Colonic mucosa (tissue), 4 donors: ENCODE results near the gene GTF2E1. TPM values are rescaled to one million over a fixed set of nuclear protein-coding genes. Genes with fewer than 3 reads are reported as not detected.
"Not testable (repeated sequence)": the region's sequence is repeated elsewhere in the genome, so short reads cannot be mapped to it uniquely, and the experiment has no call there.

Experiments
- DNase-seq: peaks from one replicate; pipeline ENCODE4 v3.0.0-alpha.2; 2020
- H3K27ac ChIP-seq: fragments of 200-600 bp; one replicate; pipeline ENCODE4 v1.8.0; 2021
- H3K27me3 ChIP-seq: fragments of 200-600 bp; one replicate; pipeline ENCODE4 v1.8.0; 2021
- H3K36me3 ChIP-seq: fragments of 200-600 bp; one replicate; pipeline ENCODE4 v1.8.0; 2021
- H3K4me1 ChIP-seq: fragments of 200-600 bp; one replicate; pipeline ENCODE4 v1.8.0; 2021; ENCODE audit warnings: mild to moderate bottlenecking
- H3K4me3 ChIP-seq: fragments of 200-600 bp; one replicate; pipeline ENCODE4 v1.8.0; 2021
- H3K9ac ChIP-seq, 2 donors: one replicate each; pipeline ENCODE4 v1.7.0; 2013; ENCODE audit warnings: control low read depth in 2 of 2, low read depth in 2 of 2, low read length in 2 of 2
- H3K9me3 ChIP-seq: fragments of 200-600 bp; one replicate; pipeline ENCODE4 v1.8.0; 2021
- intact Hi-C: fragments of 100-400 bp; cut with DNase I; formaldehyde crosslinking; loops from one replicate; pipeline ENCODE4 v1.14.1; 2022
- total RNA-seq, 2 donors: library from RNA; stranded (reverse); fragmentation: NEBNext Ultra II Directional in 1 of 2; extraction: Animal tissue kit (Norgen Biotek cat#: 25700) in 1 of 2; gene quantifications; one replicate each; pipeline ENCODE4 v1.2.1, GENCODE V29; 2021
- TF ChIP-seq, protein P1 (sequence below): fragments of 200-600 bp; IDR thresholded peaks from one replicate; pipeline ENCODE4 v1.8.0; 2022; ENCODE audit warnings: antibody characterized with exemption, mild to moderate bottlenecking
- donor health status: healthy.
- donor health status: DM: no; HTN: no; CAD: no.
- donor health status: DM: no; HTN: no; CAD: no.

The GTF2E1 gene
- total RNA-seq, 2 donors from 2014 or later, result 15.2 to 17.9 TPM

DNA sequence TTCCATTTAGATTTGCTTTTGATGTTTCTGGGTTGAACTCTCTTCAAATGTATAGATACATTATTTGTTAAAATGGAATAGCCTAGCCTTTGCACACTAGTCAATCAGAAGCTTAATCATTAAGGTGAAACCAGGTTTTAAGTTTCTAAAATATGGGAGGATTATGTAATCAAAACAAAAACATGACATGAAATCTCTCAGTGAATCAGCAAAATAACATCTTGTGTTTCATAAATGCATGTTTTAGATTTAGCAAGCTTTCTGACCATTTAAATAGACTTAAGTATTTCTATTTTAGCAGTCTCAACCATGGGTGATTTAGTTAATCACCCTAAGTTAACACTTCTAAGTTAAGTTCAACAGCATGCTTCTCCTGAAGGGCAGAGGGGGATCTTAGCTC lies 11.3 kb downstream of the GTF2E1 start:
- H3K9ac ChIP-seq, result no peak overlapping the region
- intact Hi-C loops, result no loop called here
- no peak for DNase-seq
- H3K4me3 ChIP-seq, result no peak overlapping the region
- TF ChIP-seq, protein P1, sequence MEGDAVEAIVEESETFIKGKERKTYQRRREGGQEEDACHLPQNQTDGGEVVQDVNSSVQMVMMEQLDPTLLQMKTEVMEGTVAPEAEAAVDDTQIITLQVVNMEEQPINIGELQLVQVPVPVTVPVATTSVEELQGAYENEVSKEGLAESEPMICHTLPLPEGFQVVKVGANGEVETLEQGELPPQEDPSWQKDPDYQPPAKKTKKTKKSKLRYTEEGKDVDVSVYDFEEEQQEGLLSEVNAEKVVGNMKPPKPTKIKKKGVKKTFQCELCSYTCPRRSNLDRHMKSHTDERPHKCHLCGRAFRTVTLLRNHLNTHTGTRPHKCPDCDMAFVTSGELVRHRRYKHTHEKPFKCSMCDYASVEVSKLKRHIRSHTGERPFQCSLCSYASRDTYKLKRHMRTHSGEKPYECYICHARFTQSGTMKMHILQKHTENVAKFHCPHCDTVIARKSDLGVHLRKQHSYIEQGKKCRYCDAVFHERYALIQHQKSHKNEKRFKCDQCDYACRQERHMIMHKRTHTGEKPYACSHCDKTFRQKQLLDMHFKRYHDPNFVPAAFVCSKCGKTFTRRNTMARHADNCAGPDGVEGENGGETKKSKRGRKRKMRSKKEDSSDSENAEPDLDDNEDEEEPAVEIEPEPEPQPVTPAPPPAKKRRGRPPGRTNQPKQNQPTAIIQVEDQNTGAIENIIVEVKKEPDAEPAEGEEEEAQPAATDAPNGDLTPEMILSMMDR, result no peak
- no peaks in the 10 kb centered on the region for H3K27me3 ChIP-seq
- H3K9me3 ChIP-seq, result no peaks in the 10 kb centered on the region
- no peak overlapping the region for H3K27ac ChIP-seq
- H3K36me3 ChIP-seq, result no peaks in the 10 kb centered on the region
- no peaks in the 10 kb centered on the region for H3K4me1 ChIP-seq

DNA sequence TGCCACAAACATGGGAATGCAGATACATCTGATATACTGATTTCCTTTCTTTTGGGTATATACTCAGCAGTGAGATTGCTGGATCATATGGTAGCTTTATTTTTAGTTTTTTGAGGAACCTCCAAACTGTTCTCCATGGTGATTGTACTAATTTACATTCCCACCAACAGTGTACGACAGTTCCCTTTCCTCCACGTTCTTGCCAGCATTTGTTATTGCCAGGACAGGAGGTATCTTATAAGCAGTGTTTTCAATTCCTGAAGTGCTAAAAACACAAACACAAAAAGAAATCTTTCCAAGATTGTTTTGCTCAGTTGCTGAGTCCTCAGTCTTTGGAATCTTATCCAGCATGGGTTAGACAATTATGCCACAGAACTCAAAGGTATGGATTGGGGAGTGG lies 13.5 kb downstream of the GTF2E1 start:
- Histone ChIP-seq H3K27me3 (no peaks in the 10 kb centered on the region), H3K4me3 (no peak overlapping the region), H3K9ac (no peak overlapping the region), H3K36me3 (no peaks in the 10 kb centered on the region), H3K4me1 (no peaks in the 10 kb centered on the region), H3K27ac (no peak overlapping the region), H3K9me3 (no peaks in the 10 kb centered on the region)
- no peak for DNase-seq
- intact Hi-C loops, result no loop called here
- TF ChIP-seq, protein P1, result no peak

DNA sequence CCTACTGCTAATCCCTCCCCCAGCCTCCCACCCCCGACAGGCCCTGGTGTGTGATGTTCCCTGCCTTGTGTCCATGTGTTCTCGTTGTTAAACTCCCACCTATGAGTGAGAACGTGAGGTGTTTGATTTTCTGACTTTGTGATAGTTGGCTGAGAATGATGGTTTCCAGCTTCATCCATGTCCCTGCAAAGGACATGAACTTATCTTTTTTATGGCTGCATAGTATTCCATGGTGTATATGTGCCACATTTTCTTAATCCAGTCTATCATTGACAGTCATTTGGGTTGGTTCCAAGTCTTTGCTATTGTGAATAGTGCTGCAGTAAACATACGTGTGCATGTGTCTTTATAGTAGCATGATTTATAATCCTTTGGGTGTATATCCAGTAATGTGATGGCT lies 16.0 kb downstream of the GTF2E1 start:
- intact Hi-C loops, DNase-seq, H3K9ac ChIP-seq, H3K27me3 ChIP-seq, H3K27ac ChIP-seq, H3K4me1 ChIP-seq, H3K9me3 ChIP-seq, H3K36me3 ChIP-seq, H3K4me3 ChIP-seq: not testable (repeated sequence)

DNA sequence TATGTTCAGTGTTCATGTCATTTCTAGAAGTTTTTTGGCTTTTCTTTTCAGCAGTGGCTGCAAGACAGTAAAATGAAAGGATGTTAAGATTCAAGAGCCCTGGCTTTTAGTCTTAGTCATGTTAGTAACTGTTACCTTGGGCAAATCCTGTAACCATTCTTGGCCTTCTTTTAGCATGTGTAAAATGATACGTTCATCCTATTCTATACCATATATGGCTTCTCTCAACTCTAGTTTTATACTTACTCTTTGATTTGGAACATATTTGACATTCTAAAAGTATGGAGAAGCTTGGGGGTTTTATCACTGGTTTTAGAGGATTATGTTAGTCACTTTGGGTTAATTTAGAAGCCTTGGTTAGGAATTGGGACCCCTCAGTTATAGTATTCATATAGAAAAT lies 20.1 kb downstream of the GTF2E1 start:
- TF ChIP-seq, protein P1, result no peak
- H3K9ac ChIP-seq, result no peak overlapping the region
- intact Hi-C loops, result no loop called here

DNA sequence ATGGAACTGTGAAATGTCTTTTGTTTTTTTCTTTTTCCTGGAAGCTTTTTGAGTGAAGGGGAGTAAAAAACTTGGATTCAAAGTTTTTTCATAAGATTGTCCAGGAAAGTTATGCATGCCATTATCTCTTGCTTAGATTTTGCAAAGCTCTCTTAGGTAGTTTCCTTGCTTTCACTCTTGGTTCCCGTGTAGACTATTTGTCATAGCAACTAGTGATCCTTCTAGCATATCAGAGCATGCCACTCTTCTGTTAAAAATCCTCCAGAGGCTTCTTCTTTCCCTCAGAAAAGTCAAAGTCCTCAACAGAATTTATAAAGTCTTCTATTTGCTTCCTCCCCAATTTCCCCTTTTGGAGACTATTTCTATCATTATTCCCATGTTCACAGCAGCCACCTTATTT lies 21.1 kb downstream of the GTF2E1 start:
- H3K36me3 ChIP-seq, result no peaks in the 10 kb centered on the region
- no peak for DNase-seq
- intact Hi-C loops, result no loop called here
- H3K9me3 ChIP-seq, result no peaks in the 10 kb centered on the region
- TF ChIP-seq, protein P1, result no peak
- H3K27me3 ChIP-seq, result no peaks in the 10 kb centered on the region
- no peak overlapping the region for H3K4me3 ChIP-seq
- no peaks in the 10 kb centered on the region for H3K4me1 ChIP-seq
- H3K9ac ChIP-seq, result no peak overlapping the region
- H3K27ac ChIP-seq, result no peak overlapping the region

More for the DNA sequence above, 20.1 kb downstream of the GTF2E1 start:
- no peak for DNase-seq
- Histone ChIP-seq H3K9me3 (no peaks in the 10 kb centered on the region), H3K27ac (no peak overlapping the region), H3K27me3 (no peaks in the 10 kb centered on the region), H3K4me3 (no peak overlapping the region), H3K36me3 (no peaks in the 10 kb centered on the region), H3K4me1 (no peaks in the 10 kb centered on the region)

DNA sequence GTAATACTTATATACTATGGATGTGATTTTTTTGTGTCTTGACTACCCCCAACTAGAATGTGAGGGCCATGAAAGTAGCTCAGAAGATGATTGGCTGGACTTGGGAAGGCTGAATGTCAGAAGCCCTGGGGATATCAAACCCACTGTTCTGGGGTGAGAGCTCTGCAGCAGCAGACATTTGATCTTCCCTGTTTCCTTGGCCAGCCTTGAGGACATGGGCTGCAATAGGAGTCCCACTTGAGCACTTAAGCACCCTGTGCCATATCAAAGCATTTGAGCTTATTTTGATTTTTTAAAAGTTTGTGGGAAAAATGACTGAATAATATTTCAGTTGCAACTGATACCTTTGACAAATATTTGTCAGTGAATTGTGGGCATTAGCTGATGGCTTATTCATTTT lies 21.7 kb downstream of the GTF2E1 start:
- Histone ChIP-seq H3K4me1 (no peaks in the 10 kb centered on the region), H3K36me3 (no peaks in the 10 kb centered on the region), H3K27me3 (no peaks in the 10 kb centered on the region), H3K27ac (no peak overlapping the region), H3K4me3 (no peak overlapping the region), H3K9ac (no peak overlapping the region), H3K9me3 (no peaks in the 10 kb centered on the region)
- TF ChIP-seq, protein P1, result no peak
- no peak for DNase-seq
- intact Hi-C loops, result no loop called here
